GM19238 (cell line): ENCODE measurements around the gene GTF3C4.

Experiments
- DNase-seq: peaks from one replicate; pipeline ENCODE4 v3.0.0; 2011; ENCODE audit warnings: low spot score; ENCODE audit not compliant: insufficient read length

The GTF3C4 gene

GRCh38 chr9:132731230-132731629 lies 61.0 kb downstream of the GTF3C4 start:
- no peak for DNase-seq

GRCh38 chr9:132732326-132733259 lies 62.3 kb downstream of the GTF3C4 start:
- DNase-seq: no peak

GRCh38 chr9:132733260-132733815 lies 63.1 kb downstream of the GTF3C4 start:
- no peak for DNase-seq

GRCh38 chr9:132739710-132740310 lies 69.5 kb downstream of the GTF3C4 start:
- no peak for DNase-seq

- DNase-seq: no peak
These were observed 70.5 kb downstream of the GTF3C4 start for GRCh38 chr9:132740526-132741309.

GRCh38 chr9:132742821-132743311 lies 72.6 kb downstream of the GTF3C4 start:
- no peak for DNase-seq

GRCh38 chr9:132743931-132744479 lies 73.7 kb downstream of the GTF3C4 start:
- DNase-seq: no peak
